Endothelial cell of hepatic sinusoid (primary cell): ENCODE results near the gene CABP4.
"Not testable (repeated sequence)": the region's sequence is repeated elsewhere in the genome, so short reads cannot be mapped to it uniquely, and the experiment has no call there.

Source experiments
- in situ Hi-C: cut with HindIII; loops from 2 replicates; pipeline ENCODE4 v1.10.0; 2017; ENCODE audit warnings: low sequenced_read_pairs

The CABP4 gene

DNA sequence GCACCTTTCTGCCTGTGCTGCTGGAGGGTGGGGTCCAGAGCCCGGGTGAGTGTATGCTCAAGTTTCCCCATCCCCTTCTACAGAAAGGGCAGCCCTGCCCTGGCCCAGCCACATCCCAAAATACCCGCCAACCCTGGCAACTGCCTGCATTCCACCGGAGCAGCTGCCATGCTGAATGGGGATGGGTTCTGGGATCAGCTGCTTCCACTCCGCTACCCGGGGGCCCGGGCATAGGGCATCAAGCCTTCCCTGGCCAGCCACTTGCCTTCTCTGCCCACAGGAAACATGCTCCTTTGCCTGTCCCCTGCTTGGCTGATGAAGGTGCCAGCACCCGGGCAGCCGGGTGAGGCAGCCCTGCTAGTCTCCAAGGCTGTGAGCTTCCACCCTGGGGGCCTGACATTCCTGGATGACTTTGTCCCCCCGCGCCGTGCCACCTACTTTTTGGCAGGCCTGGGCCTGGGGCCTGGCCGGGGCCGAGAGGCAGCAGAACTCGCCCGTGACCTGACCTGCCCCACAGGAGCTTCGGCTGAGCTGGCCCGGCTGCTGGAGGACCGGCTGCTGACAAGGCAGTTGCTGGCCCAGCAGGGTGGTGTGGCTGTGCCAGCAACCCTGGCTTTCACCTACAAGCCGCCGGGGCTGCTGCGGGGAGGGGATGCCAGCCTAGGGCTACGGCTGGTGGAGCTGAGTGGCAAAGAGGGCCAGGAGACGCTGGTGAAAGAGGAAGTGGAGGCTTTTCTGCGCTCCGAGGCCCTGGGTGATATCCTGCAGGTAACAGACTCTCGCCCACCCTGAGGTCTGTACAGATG lies 36.5 kb upstream of the CABP4 start:
- in situ Hi-C loops: no loop called here

DNA sequence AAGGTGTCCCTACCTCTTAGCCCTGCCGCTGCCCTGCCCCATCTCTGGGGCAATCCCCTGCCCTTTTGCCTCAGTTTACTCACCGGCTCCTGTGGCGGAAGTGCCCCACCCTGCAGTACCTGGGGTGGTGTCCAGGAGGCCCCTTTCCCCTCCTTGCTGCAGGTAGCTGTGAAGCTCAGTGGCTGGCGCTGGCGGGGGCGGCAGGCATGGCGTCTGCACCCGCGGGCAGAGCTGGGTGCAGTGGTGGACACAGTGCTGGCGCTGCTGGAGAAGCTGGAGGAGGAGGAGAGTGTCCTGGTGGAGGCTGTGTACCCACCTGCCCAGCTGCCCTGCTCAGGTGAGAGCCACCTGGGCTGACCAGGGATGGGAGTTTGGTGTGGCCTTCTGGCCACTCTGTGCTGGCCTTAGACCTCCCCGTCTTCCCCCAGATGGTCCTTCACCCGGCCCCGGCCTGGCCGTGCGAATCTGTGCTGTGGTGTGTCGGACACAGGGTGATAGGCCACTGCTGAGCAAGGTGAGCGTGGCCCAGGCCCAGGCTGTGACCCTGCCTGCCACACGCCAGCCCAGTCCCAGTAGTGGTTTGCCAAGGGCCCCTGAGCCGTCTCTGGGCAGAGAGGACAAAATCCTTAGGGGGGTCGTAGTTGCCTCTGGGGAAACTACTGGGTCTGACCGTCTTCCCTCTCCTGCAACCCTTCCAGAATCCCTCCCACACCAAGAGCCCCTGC lies 35.7 kb upstream of the CABP4 start:
- in situ Hi-C loops: no loop called here

DNA sequence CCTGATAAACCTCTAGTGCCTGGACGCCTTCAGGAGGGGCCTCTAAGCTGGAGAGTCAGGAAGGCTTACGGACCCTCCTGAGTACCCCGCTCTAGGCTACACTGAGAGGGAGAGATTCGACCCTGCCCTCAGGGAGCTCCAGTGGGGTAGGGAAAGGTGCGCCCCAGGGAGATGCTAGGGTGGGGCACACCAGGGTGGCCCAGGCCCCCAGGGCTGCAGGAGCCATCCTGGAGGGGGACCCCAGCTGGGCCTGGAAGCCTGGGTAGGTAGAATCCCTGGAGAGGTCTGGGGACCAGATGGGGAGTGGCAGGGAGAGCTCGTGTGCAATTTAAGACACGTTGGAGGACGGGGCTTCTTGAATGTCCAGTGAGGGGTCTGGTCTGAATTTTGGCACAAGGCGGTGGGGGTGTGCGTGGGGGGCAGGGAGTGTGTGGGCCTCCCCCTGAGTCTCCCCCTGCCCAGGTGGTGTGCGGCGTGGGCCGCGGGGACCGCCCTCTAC lies 35.0 kb upstream of the CABP4 start:
- in situ Hi-C loops: no loop called here

DNA sequence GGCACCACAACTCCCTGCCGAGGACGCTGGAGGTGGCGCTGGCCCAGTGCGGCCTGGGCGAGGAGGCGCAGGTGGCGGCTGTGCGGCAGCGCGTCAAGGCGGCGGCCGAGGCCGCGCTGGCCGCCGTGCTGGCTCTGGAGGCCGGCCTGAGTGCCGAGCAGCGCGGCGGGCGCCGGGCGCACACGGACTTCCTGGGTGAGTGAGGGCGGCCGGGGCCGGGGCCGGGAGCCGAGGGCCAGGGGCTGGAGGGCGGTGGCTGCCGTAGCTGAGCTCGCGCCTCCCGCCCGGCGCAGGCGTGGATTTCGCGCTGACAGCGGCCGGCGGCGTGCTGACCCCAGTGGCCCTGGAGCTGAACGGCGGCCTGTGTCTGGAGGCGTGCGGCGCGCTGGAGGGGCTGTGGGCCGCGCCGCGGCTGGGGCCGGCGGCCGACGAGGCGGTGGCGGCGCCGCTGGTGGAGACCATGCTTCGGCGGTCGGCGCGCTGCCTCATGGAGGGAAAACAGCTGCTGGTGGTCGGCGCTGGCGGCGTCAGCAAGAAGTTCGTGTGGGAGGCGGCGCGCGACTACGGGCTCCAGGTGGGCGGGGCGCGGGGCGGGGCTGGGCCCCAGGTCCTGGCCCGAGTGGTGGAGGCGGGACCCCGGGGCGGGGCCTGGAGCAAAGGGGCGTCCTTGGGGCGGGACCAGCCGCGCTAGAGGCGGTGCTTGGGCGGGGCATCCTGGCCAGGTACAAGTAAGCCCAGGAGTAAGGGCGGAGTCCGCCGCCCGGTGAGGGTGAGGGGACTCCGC lies 34.3 kb upstream of the CABP4 start:
- in situ Hi-C loops: no loop called here

DNA sequence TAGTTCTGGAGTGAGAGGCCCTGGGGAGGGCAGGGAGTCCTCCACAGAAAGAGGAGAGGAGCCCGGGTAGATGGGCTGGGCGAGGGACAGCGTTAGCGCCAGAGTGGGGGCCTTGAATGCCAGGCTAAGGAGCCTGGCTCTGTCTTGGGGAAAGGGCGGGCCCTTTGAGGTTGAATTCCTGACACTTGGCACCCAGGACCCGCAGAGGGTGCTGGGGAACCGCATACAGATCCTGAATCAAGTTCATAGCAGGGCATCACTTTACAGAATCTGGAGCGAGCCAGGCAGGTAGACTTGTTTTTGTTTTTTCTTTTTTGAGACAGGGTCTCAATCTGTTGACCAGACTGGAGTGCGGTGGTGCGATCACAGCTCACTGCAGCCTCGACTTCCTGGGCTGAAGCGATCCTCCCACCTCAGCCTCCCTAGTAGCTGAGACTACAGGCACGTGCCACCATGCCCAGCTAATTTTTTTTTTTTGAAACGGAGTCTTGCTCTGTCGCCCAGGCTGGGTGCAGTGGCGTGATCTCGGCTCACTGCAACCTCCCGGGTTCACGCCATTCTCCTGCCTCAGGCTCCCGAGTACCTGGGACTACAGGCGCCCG lies 33.6 kb upstream of the CABP4 start:
- in situ Hi-C loops: no loop called here

DNA sequence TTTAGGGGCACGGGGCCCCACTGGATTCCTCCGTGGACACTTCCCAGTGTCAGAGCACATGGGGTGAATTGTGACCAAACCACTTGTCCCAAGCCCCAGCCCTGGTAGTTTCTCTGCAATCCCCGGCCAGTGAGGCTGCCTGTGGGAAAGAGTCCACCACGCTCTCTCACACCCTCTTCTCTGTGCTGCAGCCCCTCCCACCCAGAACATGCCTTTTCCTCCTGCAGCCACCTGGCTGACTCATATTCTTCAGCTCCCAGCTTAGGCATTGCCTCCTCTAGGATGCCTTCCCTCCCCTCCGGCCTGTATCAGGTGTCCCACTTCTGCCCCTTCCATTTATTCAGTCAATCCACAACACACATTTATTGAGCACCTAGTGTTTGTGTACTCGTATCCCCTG lies 32.3 kb upstream of the CABP4 start:
- in situ Hi-C loops: no loop called here

DNA sequence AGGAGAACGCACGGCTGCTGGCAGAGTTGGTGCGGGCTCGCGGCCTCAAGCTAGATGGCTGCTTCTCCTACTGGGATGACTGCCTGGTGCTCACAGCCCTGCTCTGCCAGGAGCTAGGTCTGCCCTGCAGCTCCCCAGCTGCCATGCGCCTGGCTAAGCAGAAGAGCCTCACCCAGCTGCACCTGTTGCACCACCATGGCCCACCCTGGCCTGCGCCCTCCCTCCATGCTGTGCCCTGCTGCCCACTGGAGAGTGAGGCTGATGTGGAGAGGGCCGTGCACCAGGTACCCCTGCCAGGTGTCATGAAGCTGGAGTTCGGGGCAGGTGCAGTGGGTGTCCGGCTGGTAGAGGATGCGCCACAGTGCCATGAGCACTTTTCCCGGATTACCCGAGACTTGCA lies 31.7 kb upstream of the CABP4 start:
- in situ Hi-C loops: no loop called here

DNA sequence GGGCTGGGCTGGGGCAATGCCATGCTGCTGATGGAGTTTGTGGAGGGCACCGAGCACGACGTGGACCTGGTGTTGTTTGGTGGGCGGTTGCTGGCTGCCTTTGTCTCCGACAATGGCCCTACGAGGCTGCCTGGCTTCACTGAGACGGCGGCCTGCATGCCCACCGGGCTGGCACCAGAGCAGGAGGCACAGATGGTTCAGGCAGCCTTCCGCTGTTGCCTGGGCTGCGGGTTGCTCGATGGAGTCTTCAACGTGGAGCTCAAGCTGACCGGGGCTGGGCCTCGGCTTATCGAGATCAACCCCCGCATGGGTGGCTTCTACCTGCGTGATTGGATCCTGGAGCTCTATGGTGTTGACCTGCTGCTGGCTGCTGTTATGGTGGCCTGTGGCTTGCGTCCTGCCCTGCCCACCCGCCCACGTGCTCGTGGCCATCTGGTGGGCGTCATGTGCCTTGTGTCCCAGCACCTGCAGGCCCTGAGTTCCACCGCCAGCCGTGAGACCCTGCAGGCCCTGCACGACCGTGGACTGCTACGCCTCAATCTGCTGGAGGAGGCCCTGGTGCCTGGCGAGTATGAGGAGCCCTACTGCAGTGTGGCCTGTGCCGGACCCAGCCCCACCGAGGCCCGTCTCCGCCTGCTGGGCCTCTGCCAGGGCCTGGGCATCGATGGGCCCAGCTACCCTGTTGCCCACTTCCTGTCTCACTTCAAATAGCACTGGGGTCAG lies 31.1 kb upstream of the CABP4 start:
- in situ Hi-C loops: no loop called here

DNA sequence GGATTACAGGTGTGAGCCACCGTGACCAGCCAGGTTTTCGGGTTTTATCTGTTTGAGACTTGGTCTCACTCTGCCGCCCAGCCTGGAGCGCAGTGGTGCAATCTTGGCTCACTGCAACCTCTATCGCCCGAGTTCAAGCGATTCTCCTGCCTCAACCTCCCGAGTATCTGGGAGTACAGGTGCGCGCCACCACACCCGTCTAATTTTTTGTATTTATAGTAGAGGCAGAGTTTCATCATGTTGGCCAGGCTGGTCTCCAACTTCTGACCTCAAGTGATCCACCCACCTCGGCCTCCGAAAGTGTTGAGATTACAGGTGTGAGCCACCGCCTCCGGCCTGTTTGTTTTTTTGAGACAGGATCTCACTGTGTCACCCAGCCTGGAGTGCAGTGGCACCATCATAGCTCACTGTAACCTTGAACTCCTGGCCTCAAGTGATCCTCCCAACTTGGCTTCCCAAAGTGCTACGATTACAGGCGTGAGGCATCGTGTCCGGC lies 27.7 kb upstream of the CABP4 start:
- in situ Hi-C loops: not testable (repeated sequence)

DNA sequence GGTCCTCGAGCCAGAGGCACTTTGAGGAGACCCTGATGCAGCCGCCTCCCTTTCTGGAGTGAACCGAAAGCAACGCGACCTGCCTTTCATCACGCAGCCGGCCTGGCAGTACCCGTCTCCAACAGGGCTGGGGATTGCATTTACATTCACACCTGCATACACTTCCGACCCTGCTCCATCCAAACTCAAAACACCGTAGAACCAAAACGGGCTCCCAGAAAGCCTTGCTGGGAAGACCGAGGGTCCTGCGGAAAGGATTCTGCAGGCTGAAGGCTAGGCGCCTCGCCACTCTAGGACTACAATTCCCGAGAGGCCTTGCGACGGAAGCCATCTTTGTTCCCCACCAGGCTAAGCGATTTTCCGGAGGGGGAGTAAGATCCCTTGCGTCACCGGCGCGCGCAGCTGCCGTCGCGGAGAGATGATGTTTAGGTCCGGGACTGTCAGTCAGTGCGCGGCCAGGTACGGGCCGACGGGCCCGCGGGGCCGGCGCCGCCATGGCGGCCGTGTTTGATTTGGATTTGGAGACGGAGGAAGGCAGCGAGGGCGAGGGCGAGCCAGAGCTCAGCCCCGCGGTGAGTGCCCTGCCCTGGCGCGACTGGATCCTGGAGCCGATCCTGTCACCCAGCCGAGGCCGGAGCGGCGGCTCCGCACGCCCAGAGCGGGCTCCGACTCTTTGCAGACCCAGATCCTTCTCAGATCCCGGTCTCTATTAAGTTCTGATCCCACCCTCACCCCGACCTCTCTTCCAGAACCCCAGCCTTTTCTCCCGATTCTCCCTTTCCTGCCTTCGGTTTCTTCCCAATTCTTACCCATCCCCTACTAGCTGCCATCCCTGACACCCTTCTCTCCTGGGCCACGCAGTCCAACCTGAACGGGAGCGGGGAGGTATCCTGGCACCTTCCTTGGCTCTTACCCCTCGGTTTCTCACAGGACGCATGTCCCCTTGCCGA lies 26.8 kb upstream of the CABP4 start, which contains the start of gene RPS6KB2:
Gene RPS6KB2, plus strand, starts transcription at position 443 of the 950 bp plus-strand sequence. Its CDS starts 52 bp downstream, at position 495.
- in situ Hi-C loops: no loop called here

DNA sequence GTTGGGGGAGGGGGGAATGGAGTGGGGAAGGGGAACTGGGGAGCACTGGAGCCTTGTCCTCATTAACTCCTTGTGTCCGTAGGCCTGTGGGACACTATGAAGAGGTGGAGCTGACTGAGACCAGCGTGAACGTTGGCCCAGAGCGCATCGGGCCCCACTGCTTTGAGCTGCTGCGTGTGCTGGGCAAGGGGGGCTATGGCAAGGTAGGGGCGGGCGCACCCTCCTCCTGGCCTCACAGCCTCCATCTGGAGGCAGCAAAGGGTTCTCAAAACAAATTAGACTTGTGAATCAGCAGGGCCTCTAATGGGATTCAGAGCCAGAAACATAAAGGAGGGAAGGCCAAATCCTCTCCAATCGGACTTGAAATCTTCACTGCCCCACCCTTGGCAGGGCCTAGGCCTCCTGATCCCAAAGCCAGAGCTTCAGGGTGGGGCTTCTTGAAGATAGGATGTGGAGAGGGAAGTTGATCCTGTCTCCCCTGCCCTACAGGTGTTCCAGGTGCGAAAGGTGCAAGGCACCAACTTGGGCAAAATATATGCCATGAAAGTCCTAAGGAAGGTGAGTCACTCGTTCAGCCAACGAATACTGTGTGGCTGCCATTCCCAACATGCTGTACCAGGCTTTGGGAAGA lies 26.0 kb upstream of the CABP4 start:
- in situ Hi-C loops: no loop called here

DNA sequence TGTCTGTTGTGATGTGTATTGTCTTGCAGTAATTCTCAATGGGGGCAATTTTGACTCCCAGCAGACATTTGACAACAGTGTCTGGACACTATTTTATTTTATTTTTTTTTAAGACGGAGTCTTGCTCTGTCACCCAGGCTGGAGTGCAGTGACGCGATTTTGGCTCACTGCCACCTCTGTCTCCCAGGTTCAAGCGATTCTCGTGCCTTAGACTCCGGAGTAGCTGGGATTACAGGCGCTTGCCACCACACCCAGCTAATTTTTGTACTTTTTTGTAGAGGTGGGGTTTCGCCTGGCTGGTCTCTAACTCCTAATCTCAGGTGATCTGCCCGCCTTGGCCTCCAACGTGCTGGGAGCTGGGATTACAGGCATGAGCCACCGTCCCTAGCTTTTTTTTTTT lies 25.4 kb upstream of the CABP4 start:
- in situ Hi-C loops: no loop called here

DNA sequence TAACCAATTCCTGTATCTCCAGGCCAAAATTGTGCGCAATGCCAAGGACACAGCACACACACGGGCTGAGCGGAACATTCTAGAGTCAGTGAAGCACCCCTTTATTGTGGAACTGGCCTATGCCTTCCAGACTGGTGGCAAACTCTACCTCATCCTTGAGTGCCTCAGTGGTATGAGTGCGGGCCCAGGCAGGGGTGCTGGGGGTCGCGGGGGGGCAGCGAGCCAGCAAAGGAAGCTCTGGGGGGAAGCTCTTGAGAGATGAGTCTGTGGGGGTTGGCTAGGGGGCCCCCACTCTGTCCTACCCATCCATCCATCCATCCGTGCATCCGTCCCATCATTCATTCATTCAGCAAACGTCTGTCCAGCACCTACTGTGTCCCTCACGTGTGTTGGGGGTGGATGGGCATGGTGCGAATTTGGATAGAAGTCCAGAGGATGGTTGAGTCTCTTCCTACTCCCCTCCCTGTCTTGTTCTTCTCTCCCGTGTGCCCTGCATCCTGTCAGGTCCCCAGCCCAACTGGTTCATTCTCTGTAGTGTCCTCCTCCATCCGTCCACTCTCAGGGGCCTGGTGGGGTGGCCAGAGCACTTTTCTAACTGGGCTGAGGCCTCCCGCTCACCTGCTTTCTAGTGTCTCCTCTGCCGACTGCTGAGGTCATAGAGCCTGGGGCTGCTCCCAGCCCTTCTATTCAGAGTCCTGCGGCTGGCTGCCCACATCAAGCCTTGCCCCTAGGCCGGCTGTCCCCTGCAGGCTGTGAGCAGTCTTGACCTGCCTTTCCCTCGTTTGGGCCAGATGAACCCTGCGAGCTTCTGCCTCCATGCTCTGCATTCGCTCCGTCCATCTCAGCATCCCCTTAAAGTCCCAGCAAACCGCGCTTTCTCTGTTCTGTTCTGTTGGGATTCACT lies 23.6 kb upstream of the CABP4 start:
- in situ Hi-C loops: no loop called here

DNA sequence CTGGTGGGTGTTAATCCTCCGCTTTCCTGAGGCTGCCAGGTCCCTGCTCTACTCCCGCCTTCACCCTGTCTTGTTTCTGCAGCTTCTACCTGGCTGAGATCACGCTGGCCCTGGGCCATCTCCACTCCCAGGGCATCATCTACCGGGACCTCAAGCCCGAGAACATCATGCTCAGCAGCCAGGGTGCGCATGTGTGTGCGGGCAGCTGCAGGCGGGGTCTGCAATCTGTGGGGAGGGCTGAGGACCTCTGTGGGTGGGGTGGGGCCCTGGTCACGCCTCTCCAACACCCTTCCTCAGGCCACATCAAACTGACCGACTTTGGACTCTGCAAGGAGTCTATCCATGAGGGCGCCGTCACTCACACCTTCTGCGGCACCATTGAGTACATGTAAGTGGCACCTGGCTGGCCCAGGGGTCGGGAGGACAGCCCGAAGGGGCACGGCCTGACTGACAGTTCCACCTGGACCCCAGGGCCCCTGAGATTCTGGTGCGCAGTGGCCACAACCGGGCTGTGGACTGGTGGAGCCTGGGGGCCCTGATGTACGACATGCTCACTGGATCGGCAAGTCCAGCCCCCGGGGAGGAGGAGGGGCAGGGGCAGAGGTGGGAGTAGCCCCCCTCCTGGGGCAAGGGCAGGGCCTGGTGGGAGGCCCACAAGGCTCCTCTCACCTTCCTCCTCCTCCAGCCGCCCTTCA lies 22.4 kb upstream of the CABP4 start:
- in situ Hi-C loops: no loop called here

DNA sequence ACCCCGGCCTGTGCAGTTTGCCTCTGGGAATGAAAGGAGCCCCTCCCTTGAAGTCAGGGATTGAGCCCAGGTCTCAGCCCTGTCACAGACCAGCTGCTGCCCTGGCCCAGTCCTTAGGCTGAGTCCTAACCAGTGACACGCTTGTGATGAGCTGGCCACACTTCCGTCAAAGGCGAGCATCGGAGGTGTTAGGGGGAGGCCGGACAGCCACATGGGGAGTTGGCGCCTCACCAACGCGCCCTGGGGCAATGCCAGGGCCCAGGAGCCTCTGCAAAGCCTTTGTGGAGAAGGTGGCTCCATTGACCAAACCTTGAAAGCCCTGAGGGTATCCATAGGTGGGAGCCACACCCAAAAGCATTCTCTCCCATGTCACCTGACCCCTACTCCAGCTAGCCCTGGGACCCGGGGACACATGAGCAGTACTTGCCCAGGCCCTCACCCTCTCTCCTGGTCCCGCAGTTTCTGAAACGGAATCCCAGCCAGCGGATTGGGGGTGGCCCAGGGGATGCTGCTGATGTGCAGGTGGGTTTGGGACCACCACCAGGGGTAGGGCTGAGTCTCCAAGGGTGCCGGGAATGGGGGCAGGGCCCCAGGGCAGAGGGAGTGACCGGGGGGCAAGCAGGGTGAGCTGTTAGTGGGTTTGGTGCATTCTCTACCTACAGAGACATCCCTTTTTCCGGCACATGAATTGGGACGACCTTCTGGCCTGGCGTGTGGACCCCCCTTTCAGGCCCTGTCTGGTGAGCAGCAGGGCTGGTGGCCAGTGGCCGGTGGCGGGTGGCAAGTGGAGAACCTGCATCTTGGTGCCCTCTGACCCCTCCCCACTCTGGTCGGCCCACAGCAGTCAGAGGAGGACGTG lies 21.4 kb upstream of the CABP4 start:
- in situ Hi-C loops: no loop called here

DNA sequence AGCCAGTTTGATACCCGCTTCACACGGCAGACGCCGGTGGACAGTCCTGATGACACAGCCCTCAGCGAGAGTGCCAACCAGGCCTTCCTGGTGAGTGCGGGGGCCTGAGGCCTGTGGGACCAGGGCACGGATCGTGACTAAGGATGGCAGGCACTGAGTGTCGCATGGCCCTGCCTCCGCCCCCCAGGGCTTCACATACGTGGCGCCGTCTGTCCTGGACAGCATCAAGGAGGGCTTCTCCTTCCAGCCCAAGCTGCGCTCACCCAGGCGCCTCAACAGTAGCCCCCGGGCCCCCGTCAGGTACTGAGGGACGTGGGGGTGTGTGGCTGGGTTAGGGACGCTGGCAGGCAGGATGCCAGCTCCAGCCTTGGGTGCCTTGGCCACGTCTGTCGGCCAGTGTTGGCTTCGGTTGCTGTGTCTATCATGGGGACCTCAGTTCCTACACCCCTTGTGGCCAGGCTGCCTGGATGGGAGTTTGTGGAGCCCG lies 20.7 kb upstream of the CABP4 start:
- in situ Hi-C loops: no loop called here
